Vagina (tissue), 2 donors: Measurements from ENCODE around the gene GFAP.

Source experiments
- POLR2A ChIP-seq, 2 donors: fragments of 450-650 bp; IDR thresholded peaks; one replicate each; pipeline ENCODE4 v1.6.1; 2017; ENCODE audit warnings: antibody characterized with exemption in 2 of 2, mild to moderate bottlenecking in 2 of 2, moderate library complexity in 2 of 2
- POLR2AphosphoS5 ChIP-seq, 2 donors: sonication (generic); formaldehyde crosslinking; IDR thresholded peaks; one replicate each; pipeline ENCODE4 v1.9.0; 2017; ENCODE audit warnings: antibody characterized with exemption in 2 of 2, mild to moderate bottlenecking in 2 of 2, low read depth in 1 of 2; ENCODE audit not compliant: insufficient read depth in 1 of 2
- TF ChIP-seq, protein P1 (sequence below), 3 experiments: fragments of 450-650 bp in 2 of 3; fragments of 200-600 bp in 1 of 3; sonication (generic) in 1 of 3; IDR thresholded peaks; one replicate each; pipeline ENCODE4 v1.5.1; 2017 to 2019; ENCODE audit warnings: antibody characterized with exemption in 3 of 3, mild to moderate bottlenecking in 2 of 3, moderate library complexity in 2 of 3

DNA sequence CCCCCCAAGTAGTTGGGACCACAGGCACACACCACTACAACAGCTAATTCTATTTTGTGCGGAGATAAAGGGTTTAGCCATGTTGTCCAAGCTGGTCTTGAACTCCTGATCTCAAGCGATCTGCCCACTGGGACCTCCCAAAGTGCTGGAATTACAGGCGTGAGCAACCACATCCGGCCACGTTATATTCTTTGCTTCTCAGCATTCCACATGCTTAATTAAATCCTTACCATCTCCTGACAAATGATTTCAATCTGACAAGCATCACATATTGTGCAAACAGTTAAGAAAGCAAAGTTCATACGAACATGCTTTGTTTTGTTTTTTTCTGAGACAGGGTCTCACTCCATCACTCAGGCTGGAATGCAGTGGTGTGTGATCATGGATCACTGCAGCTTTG lies 49.4 kb downstream of the GFAP start:
- TF ChIP-seq, protein P1, sequence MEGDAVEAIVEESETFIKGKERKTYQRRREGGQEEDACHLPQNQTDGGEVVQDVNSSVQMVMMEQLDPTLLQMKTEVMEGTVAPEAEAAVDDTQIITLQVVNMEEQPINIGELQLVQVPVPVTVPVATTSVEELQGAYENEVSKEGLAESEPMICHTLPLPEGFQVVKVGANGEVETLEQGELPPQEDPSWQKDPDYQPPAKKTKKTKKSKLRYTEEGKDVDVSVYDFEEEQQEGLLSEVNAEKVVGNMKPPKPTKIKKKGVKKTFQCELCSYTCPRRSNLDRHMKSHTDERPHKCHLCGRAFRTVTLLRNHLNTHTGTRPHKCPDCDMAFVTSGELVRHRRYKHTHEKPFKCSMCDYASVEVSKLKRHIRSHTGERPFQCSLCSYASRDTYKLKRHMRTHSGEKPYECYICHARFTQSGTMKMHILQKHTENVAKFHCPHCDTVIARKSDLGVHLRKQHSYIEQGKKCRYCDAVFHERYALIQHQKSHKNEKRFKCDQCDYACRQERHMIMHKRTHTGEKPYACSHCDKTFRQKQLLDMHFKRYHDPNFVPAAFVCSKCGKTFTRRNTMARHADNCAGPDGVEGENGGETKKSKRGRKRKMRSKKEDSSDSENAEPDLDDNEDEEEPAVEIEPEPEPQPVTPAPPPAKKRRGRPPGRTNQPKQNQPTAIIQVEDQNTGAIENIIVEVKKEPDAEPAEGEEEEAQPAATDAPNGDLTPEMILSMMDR (IDR thresholded peaks at IDR 0.05), result no peak
- TF ChIP-seq POLR2A (IDR thresholded peaks at IDR 0.05), result no peak
- no peak for TF ChIP-seq POLR2AphosphoS5 (IDR thresholded peaks at IDR 0.05; ENCODE audit: insufficient read depth in 1 of 2, low read depth in 1 of 2)
